Stimulated activated naive CD8-positive, alpha-beta T cell treated with anti-CD3 and anti-CD28 coated beads, Interleukin-15, amount 100 ng/mL, for 72 hours (primary cell): ENCODE data around the gene LPCAT3.
"Not testable (repeated sequence)": the region's sequence is repeated elsewhere in the genome, so short reads cannot be mapped to it uniquely, and the experiment has no call there.

Experiments used
- ATAC-seq: fragments of 150-1000 bp; cut with Tn5 transposase; 2 replicates; pipeline ENCODE4 v1.10.0; 2021; ENCODE audit warnings: mild to moderate bottlenecking, moderate library complexity
- DNase-seq, 2 donors: peaks; one replicate each; pipeline ENCODE4 v3.0.0; 2021 to 2022
- H3K27ac Mint-ChIP-seq, 2 donors: one replicate each; pipeline ENCODE4 v1.8.0; 2022; ENCODE audit warnings: mild to moderate bottlenecking in 2 of 2, mixed read lengths in 2 of 2, moderate library complexity in 2 of 2
- H3K27me3 Mint-ChIP-seq: one replicate; pipeline ENCODE4 v1.8.0; 2022; ENCODE audit warnings: mixed read lengths
- H3K4me1 Mint-ChIP-seq: one replicate; pipeline ENCODE4 v1.8.0; 2022; ENCODE audit warnings: mild to moderate bottlenecking, mixed read lengths
- H3K4me3 Mint-ChIP-seq, 2 donors: one replicate each; pipeline ENCODE4 v1.8.0; 2022; ENCODE audit warnings: mild to moderate bottlenecking in 2 of 2, mixed read lengths in 2 of 2, moderate library complexity in 1 of 2
- H3K9me3 Mint-ChIP-seq, 2 donors: one replicate each; pipeline ENCODE4 v1.8.0; 2022; ENCODE audit warnings: mixed read lengths in 2 of 2

The LPCAT3 gene, protein sequence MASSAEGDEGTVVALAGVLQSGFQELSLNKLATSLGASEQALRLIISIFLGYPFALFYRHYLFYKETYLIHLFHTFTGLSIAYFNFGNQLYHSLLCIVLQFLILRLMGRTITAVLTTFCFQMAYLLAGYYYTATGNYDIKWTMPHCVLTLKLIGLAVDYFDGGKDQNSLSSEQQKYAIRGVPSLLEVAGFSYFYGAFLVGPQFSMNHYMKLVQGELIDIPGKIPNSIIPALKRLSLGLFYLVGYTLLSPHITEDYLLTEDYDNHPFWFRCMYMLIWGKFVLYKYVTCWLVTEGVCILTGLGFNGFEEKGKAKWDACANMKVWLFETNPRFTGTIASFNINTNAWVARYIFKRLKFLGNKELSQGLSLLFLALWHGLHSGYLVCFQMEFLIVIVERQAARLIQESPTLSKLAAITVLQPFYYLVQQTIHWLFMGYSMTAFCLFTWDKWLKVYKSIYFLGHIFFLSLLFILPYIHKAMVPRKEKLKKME

GRCh38 chr12:7018350-7019042, at the start of gene LPCAT3:
LPCAT3 (minus strand) TSS chr12:7018476; CDS start chr12:7018424, 52 bp downstream.
- Mint-ChIP-seq H3K4me1 (peaks cover 33% of the 10 kb centered on the region), H3K4me3 (peak within 1 kb of the TSS; percentile 85 to 96), H3K27me3 (no peaks in the 10 kb centered on the region), H3K27ac (peak within 1 kb of the TSS; percentile 89 to 91), H3K9me3 (no peaks in the 10 kb centered on the region)
- DNase-seq: peak; percentile 98
- peak; percentile 97 for ATAC-seq

DNA sequence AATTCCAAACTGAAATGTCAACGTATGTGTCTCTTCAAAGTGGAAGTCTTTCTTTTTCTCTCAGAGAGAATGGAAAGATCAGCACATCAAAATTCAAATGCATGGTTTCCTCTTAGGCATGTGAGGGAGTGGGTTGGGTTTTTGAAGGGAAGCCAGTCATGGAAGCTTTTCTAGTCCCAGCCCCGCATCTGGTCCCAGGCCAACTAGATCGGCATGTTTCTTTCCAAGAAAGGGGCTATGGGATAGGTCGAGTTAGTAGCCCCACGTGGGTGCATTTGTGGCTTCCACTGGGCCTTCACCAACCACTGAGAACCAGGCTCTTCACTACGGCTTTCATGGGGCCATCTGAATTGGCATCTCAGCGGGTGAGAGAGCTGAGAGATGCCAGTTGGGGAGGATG, 48.8 kb upstream of the LPCAT3 start:
- ATAC-seq: no peak
- Mint-ChIP-seq H3K27ac (no peak overlapping the region), H3K4me3 (no peak overlapping the region), H3K27me3 (peaks cover 6% of the 10 kb centered on the region), H3K4me1 (no peaks in the 10 kb centered on the region), H3K9me3 (no peaks in the 10 kb centered on the region)
- no peak for DNase-seq

DNA sequence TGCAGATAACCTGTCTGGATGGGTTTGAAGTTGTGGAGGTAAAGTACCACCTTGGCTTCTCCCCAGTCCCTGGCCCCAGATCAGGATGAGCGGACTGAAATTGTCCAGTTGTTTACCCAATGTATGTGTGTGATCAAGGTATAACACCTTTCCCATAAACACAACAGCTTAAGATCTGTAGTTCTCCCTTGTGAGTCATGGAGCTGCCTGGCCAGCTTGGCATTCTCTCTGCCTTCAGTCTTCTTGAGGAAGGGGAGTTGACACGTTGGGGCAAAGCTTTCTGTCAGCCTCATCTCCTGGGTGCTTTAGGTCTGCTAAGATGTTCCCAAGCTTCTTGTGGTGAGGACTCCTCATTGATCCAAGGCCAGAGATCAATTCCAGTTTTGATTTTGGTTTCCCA, 48.3 kb upstream of the LPCAT3 start:
- no peak for ATAC-seq
- Mint-ChIP-seq H3K27me3 (peaks cover 2% of the 10 kb centered on the region), H3K27ac (peak overlapping the region in 1 of 2 donors; percentile 29), H3K4me1 (no peaks in the 10 kb centered on the region), H3K9me3 (no peaks in the 10 kb centered on the region), H3K4me3 (no peak overlapping the region)
- DNase-seq: no peak

GRCh38 chr12:7065073-7065623, 46.9 kb upstream of the LPCAT3 start:
- Mint-ChIP-seq H3K27me3 (peaks cover 16% of the 10 kb centered on the region), H3K9me3 (no peaks in the 10 kb centered on the region)
- no peak for DNase-seq

GRCh38 chr12:7064516-7064915, 46.2 kb upstream of the LPCAT3 start:
- Mint-ChIP-seq H3K9me3 (no peaks in the 10 kb centered on the region), H3K4me3 (no peak overlapping the region), H3K4me1 (peaks cover 6% of the 10 kb centered on the region), H3K27me3 (peaks cover 22% of the 10 kb centered on the region), H3K27ac (no peak overlapping the region)
- DNase-seq (no peak), ATAC-seq (no peak)

More at GRCh38 chr12:7065073-7065623, 46.9 kb upstream of the LPCAT3 start:
- Mint-ChIP-seq H3K4me3 (no peak overlapping the region), H3K4me1 (peaks cover 6% of the 10 kb centered on the region), H3K27ac (no peak overlapping the region)
- ATAC-seq: no peak

GRCh38 chr12:7061596-7061995, 43.3 kb upstream of the LPCAT3 start:
- DNase-seq: no peak
- no peak for ATAC-seq
- Mint-ChIP-seq H3K9me3 (no peaks in the 10 kb centered on the region), H3K4me3 (no peak overlapping the region), H3K27me3 (peaks cover 25% of the 10 kb centered on the region), H3K27ac (no peak overlapping the region), H3K4me1 (peaks cover 6% of the 10 kb centered on the region)

- Mint-ChIP-seq H3K4me3 (no peak overlapping the region), H3K9me3 (no peaks in the 10 kb centered on the region), H3K4me1 (peaks cover 6% of the 10 kb centered on the region), H3K27me3 (peaks cover 25% of the 10 kb centered on the region), H3K27ac (no peak overlapping the region)
- DNase-seq (no peak), ATAC-seq (no peak)
Measured at GRCh38 chr12:7061138-7061537, 42.9 kb upstream of the LPCAT3 start.

- no peaks in the 10 kb centered on the region for H3K9me3 Mint-ChIP-seq
- H3K27me3 Mint-ChIP-seq: peaks cover 25% of the 10 kb centered on the region
- no peak for DNase-seq
- H3K4me1 Mint-ChIP-seq: peaks cover 6% of the 10 kb centered on the region
- no peak within 1 kb of the TSS for H3K4me3 Mint-ChIP-seq
- ATAC-seq: no peak
- H3K27ac Mint-ChIP-seq: peak within 1 kb of the TSS in 1 of 2 donors; percentile 94
Measured at GRCh38 chr12:7060353-7060954, 42.2 kb upstream of the LPCAT3 start, which contains the start of gene C1S. C1S (plus strand) TSS chr12:7060718; CDS start chr12:7061913, 1,195 bp downstream.

- ATAC-seq (no peak), DNase-seq (no peak)
- Mint-ChIP-seq H3K4me1 (peaks cover 6% of the 10 kb centered on the region), H3K4me3 (no peak overlapping the region), H3K9me3 (no peaks in the 10 kb centered on the region), H3K27me3 (peaks cover 25% of the 10 kb centered on the region), H3K27ac (no peak overlapping the region)
Measured at GRCh38 chr12:7059780-7060179, 41.5 kb upstream of the LPCAT3 start.

- no peak overlapping the region for H3K4me3 Mint-ChIP-seq
- DNase-seq (no peak), ATAC-seq (no peak)
- H3K27me3 Mint-ChIP-seq: peaks cover 25% of the 10 kb centered on the region
- no peak overlapping the region for H3K27ac Mint-ChIP-seq
- no peaks in the 10 kb centered on the region for H3K9me3 Mint-ChIP-seq
- H3K4me1 Mint-ChIP-seq: peaks cover 6% of the 10 kb centered on the region
Measured at GRCh38 chr12:7058850-7059395, 40.6 kb upstream of the LPCAT3 start.

- Mint-ChIP-seq H3K27me3 (peaks cover 27% of the 10 kb centered on the region), H3K27ac (no peak overlapping the region), H3K9me3 (no peaks in the 10 kb centered on the region), H3K4me3 (no peak overlapping the region), H3K4me1 (peaks cover 6% of the 10 kb centered on the region)
- DNase-seq (no peak), ATAC-seq (no peak)
Measured at GRCh38 chr12:7058163-7058845, 40.0 kb upstream of the LPCAT3 start.

DNA sequence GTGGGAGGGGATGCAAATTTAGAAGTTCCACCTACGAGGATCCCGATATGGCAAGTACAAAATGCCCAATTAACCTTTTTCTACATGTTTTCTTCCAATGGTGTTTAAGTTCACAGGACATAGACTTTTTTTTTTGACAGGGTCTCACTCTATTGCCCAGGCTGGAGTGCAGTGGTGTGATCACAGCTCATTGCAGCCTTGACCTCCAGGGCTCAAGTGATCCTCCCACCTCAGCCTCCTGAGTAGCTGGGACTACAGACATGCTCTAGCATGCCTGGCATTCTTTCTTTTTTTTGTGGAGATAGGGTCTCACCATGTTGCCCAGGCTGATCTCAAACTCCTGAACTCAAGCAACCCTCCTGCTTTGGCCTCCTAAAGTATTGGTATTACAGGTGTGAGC, 37.5 kb upstream of the LPCAT3 start:
- H3K9me3 Mint-ChIP-seq, ATAC-seq, H3K27ac Mint-ChIP-seq, H3K4me1 Mint-ChIP-seq, H3K4me3 Mint-ChIP-seq, DNase-seq: not testable (repeated sequence)
- peaks cover 37% of the 10 kb centered on the region for H3K27me3 Mint-ChIP-seq

DNA sequence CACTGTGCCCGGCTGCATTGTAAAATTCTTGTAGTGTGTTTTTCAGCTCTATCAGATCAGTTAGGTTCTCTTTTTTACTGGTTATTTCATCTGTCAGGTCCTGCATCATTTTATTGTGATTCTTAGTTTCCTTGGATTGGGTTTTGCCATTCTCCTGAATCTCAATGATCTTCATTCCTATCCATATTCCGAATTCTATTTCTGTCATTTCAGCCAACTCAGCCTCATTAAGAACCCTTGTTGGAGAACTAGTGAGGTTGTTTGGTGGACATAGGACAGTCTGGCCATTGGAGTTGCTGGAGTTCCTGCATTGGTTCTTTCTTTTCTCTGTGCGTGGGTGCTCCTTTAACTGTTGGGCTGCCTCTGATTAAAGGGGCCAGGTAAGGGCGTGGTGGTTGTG, 36.6 kb upstream of the LPCAT3 start:
- H3K9me3 Mint-ChIP-seq: no peaks in the 10 kb centered on the region
- H3K27me3 Mint-ChIP-seq: peaks cover 29% of the 10 kb centered on the region
- no peak overlapping the region for H3K4me3 Mint-ChIP-seq
- no peak overlapping the region for H3K27ac Mint-ChIP-seq
- DNase-seq (no peak), ATAC-seq (no peak)
- H3K4me1 Mint-ChIP-seq: no peaks in the 10 kb centered on the region

DNA sequence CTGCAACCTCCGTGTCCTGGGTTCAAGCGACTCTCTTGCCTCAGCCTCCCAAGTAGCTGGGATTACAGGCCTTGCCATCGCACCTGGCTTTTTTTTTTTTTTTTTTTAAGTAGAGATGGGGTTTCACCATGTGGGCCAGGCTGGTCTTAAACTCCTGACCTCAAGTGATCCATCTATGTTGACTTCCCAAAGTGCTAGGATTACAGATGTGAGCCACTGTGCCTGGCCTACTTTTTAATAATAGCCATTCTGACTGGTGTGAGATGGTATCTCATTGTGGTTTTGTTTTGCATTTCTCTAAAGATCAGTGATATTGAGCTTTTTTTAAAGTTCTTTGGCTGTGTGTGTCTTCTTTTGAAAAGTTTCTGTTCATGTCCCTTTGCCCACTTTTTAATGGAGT, 31.7 kb upstream of the LPCAT3 start:
- Mint-ChIP-seq H3K4me1 (peaks cover 16% of the 10 kb centered on the region), H3K27me3 (peaks cover 22% of the 10 kb centered on the region)
- DNase-seq, ATAC-seq, H3K4me3 Mint-ChIP-seq, H3K27ac Mint-ChIP-seq, H3K9me3 Mint-ChIP-seq: not testable (repeated sequence)
